Measurements from ENCODE around the gene MCUB. TPM values are rescaled to one million over a fixed set of nuclear protein-coding genes. Genes with fewer than 3 reads are reported as not detected.

The MCUB gene
- total RNA-seq, 1 experiment from 2014 or later = 14.8 TPM

GRCh38 chr4:109622626-109623025 is 62.6 kb downstream of the MCUB start:
- H2BK120ac ChIP-seq (ENCODE audit: low read depth, low read length, poor library complexity, severe bottlenecking) = no peak overlapping the region
- H2BK5ac ChIP-seq (ENCODE audit: insufficient read length, low read length) = no peak overlapping the region
- Mint-ChIP-seq H3K36me3 (ENCODE audit: insufficient read depth in 1 of 3, low read depth in 3 of 3) (no peaks in the 10 kb centered on the region), H3K4me1 (no peaks in the 10 kb centered on the region), H3K4me3 (no peak overlapping the region), H3K9me3 (no peaks in the 10 kb centered on the region), H3K27ac (no peak overlapping the region), H3K27me3 (ENCODE audit: low read depth) (no peaks in the 10 kb centered on the region)
- no CpG with 5 or more reads among the region's 7 CpGs for WGBS (ENCODE audit: extremely low coverage, insufficient read length, low lambda C conversion rate)
- H3K23me2 ChIP-seq (ENCODE audit: insufficient read length, low read depth, low read length, poor library complexity, severe bottlenecking) = no peaks in the 10 kb centered on the region
- H3K18ac ChIP-seq (ENCODE audit: insufficient read length, low read depth, low read length) = no peak overlapping the region
- H4K5ac ChIP-seq (ENCODE audit: insufficient read length, low read depth, low read length) = no peak overlapping the region
- no peaks in the 10 kb centered on the region for H3K27me3 ChIP-seq (ENCODE audit: insufficient read depth, low read length)
- H3K27ac ChIP-seq (ENCODE audit: insufficient read length, low read depth, low read length) = no peak overlapping the region
- TF ChIP-seq, protein P1, sequence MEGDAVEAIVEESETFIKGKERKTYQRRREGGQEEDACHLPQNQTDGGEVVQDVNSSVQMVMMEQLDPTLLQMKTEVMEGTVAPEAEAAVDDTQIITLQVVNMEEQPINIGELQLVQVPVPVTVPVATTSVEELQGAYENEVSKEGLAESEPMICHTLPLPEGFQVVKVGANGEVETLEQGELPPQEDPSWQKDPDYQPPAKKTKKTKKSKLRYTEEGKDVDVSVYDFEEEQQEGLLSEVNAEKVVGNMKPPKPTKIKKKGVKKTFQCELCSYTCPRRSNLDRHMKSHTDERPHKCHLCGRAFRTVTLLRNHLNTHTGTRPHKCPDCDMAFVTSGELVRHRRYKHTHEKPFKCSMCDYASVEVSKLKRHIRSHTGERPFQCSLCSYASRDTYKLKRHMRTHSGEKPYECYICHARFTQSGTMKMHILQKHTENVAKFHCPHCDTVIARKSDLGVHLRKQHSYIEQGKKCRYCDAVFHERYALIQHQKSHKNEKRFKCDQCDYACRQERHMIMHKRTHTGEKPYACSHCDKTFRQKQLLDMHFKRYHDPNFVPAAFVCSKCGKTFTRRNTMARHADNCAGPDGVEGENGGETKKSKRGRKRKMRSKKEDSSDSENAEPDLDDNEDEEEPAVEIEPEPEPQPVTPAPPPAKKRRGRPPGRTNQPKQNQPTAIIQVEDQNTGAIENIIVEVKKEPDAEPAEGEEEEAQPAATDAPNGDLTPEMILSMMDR (conservative IDR thresholded peaks at IDR 0.05) = no peak
- H3K79me1 ChIP-seq (ENCODE audit: insufficient read depth, low read depth, low read length, poor library complexity, severe bottlenecking) = no peaks in the 10 kb centered on the region
- H3T11ph ChIP-seq (ENCODE audit: low read length) = no peak overlapping the region
- H3K56ac ChIP-seq (ENCODE audit: insufficient read length, low read depth, low read length) = no peak overlapping the region
- no peak overlapping the region for H3K4ac ChIP-seq (ENCODE audit: low read depth, low read length)
- H3K23ac ChIP-seq (ENCODE audit: insufficient read length, low read depth, low read length) = no peak overlapping the region
- H2BK15ac ChIP-seq (ENCODE audit: low read depth, low read length) = no peak overlapping the region
- H3K79me2 ChIP-seq (ENCODE audit: insufficient read depth, low read length) = no peaks in the 10 kb centered on the region
- H3K4me2 ChIP-seq (ENCODE audit: insufficient read depth, insufficient read length, low read length) = no peak overlapping the region
- H3K9me3 ChIP-seq (ENCODE audit: control insufficient read depth, low read depth, low read length) = no peaks in the 10 kb centered on the region
- no peaks in the 10 kb centered on the region for H4K20me1 ChIP-seq (ENCODE audit: control insufficient read depth, insufficient read depth, insufficient read length)
- no peak for DNase-seq
- no peak overlapping the region for H2BK20ac ChIP-seq (ENCODE audit: low read depth, low read length, poor library complexity, severe bottlenecking)
- no peak overlapping the region for H3K14ac ChIP-seq (ENCODE audit: insufficient read depth, low read length)
- no peak overlapping the region for H3K9ac ChIP-seq (ENCODE audit: extremely low read depth, insufficient read length, low read length)
- no peak overlapping the region for H4K8ac ChIP-seq (replicated peaks; ENCODE audit: insufficient read length, low read depth, low read length)
- H2AK5ac ChIP-seq (ENCODE audit: insufficient read length, low read length) = no peak overlapping the region
- H4K91ac ChIP-seq (ENCODE audit: insufficient read length, low read depth, low read length) = no peak overlapping the region
- H3K4me1 ChIP-seq (ENCODE audit: insufficient read depth, low read length) = no peaks in the 10 kb centered on the region
- H2BK12ac ChIP-seq (ENCODE audit: insufficient read length, low read depth, low read length) = no peak overlapping the region
- no peak overlapping the region for H2AFZ ChIP-seq (ENCODE audit: low read length)

Measured in H9 (cell line).